MCF 10A (cell line): ENCODE measurements around the gene CLIP1. TPM values are rescaled to one million over a fixed set of nuclear protein-coding genes. Genes with fewer than 3 reads are reported as not detected.

Experiments
- BruUV-seq: library from RNA; stranded (reverse); fragments of 400-500 nt; replicated peaks from 2 replicates; lab custom pipeline; 2021; lab: Mats Ljungman, UMichigan
- CTCF ChIA-PET: fragments of 300-600 bp; sonication (Branson Sonifier 250); formaldehyde crosslinking; extraction: SDS; loops from one replicate; lab custom pipeline; 2021; ENCODE audit warnings: antibody characterized with exemption, inconsistent platforms; lab: Yijun Ruan, JAX
- POLR2A ChIA-PET: fragments of 300-600, 350-650 bp; sonication (Branson Sonifier 250); formaldehyde crosslinking; extraction: SDS; loops from one replicate; lab custom pipeline; 2020; ENCODE audit warnings: antibody characterized with exemption, inconsistent platforms; lab: Yijun Ruan, JAX
- DNase-seq: peaks from one replicate; pipeline ENCODE4 v3.0.0-alpha.2; 2018; ENCODE audit not compliant: unreplicated experiment
- H3K27ac Mint-ChIP-seq: one replicate; pipeline ENCODE4 v1.8.0; 2022; ENCODE audit warnings: mild to moderate bottlenecking, low read depth, mixed read lengths; ENCODE audit not compliant: unreplicated experiment
- H3K27me3 Mint-ChIP-seq: one replicate; pipeline ENCODE4 v1.8.0; 2022; ENCODE audit warnings: mixed read lengths; ENCODE audit not compliant: insufficient read depth, unreplicated experiment
- H3K36me3 Mint-ChIP-seq: one replicate; pipeline ENCODE4 v1.8.0; 2022; ENCODE audit warnings: mild to moderate bottlenecking, moderate library complexity, mixed read lengths; ENCODE audit not compliant: insufficient read depth, unreplicated experiment
- H3K4me1 Mint-ChIP-seq: one replicate; pipeline ENCODE4 v1.8.0; 2022; ENCODE audit warnings: mixed read lengths; ENCODE audit not compliant: insufficient read depth, unreplicated experiment
- H3K4me3 Mint-ChIP-seq: one replicate; pipeline ENCODE4 v1.8.0; 2022; ENCODE audit warnings: mild to moderate bottlenecking, moderate library complexity, mixed read lengths; ENCODE audit not compliant: unreplicated experiment
- H3K9me3 Mint-ChIP-seq: one replicate; pipeline ENCODE4 v1.8.0; 2022; ENCODE audit warnings: mixed read lengths; ENCODE audit not compliant: unreplicated experiment
- CTCF ChIP-seq: fragments of 200-600 bp; IDR thresholded peaks from one replicate; pipeline ENCODE4 v1.8.0; 2022; ENCODE audit warnings: antibody characterized with exemption, mild to moderate bottlenecking; ENCODE audit not compliant: unreplicated experiment
- intact Hi-C: fragments of 100-400 bp; cut with micrococcal nuclease; formaldehyde crosslinking; loops from 2 replicates; pipeline ENCODE4 v1.14.1; 2022
- total RNA-seq: library from RNA; stranded (reverse); gene quantifications from 2 replicates; pipeline ENCODE4 v1.2.3, GENCODE V29; 2022

The CLIP1 gene
- total RNA-seq, 1 experiment from 2014 or later, result 92.6 TPM

GRCh38 chr12:122346054-122346453 is 76.4 kb downstream of the CLIP1 start:
- intact Hi-C loops, result no loop called here
- no TSS peak for BruUV-seq
- ChIA-PET CTCF (interaction anchor here (0.9 to 2.0 kb wide), 3 partner anchors 9 to 13 kb away, joined by 3 to 15 read pairs (median 3); no protein-coding TSS in a partner anchor), POLR2A (interaction anchor here (0.6 kb wide), 1 partner anchor 471 kb away, joined by 4 read pairs; no protein-coding TSS in a partner anchor)
- Mint-ChIP-seq H3K9me3 (no peaks in the 10 kb centered on the region), H3K27ac (no peak overlapping the region), H3K4me3 (no peak overlapping the region), H3K36me3 (peaks cover 83% of the 10 kb centered on the region), H3K27me3 (no peaks in the 10 kb centered on the region), H3K4me1 (peaks cover 3% of the 10 kb centered on the region)
- no peak for DNase-seq
- no peak for TF ChIP-seq CTCF

GRCh38 chr12:122345042-122345441 is 77.4 kb downstream of the CLIP1 start:
- Mint-ChIP-seq H3K4me1 (peaks cover 6% of the 10 kb centered on the region), H3K4me3 (no peak overlapping the region), H3K9me3 (no peaks in the 10 kb centered on the region), H3K27ac (no peak overlapping the region), H3K27me3 (no peaks in the 10 kb centered on the region), H3K36me3 (peaks cover 74% of the 10 kb centered on the region)
- no peak for DNase-seq
- ChIA-PET CTCF (interaction anchor here (0.6 to 2.3 kb wide), 3 partner anchors 10 to 34 kb away, joined by 3 to 16 read pairs (median 5); no protein-coding TSS in a partner anchor), POLR2A (interaction anchor here (0.6 kb wide), 1 partner anchor 132 kb away, joined by 3 read pairs; no protein-coding TSS in a partner anchor)
- TF ChIP-seq CTCF, result no peak
- BruUV-seq, result no TSS peak
- intact Hi-C loops, result no loop called here

GRCh38 chr12:122336015-122336946 is 86.2 kb downstream of the CLIP1 start:
- BruUV-seq, result no TSS peak
- CTCF ChIA-PET, result interaction anchor here (0.6 to 3.9 kb wide), 24 partner anchors 9 to 962 kb away, joined by 3 to 50 read pairs (median 4); partner anchors contain the start of gene ZCCHC8
- Mint-ChIP-seq H3K36me3 (peaks cover 49% of the 10 kb centered on the region), H3K27me3 (no peaks in the 10 kb centered on the region), H3K27ac (no peak overlapping the region), H3K4me1 (peaks cover 5% of the 10 kb centered on the region), H3K4me3 (no peak overlapping the region), H3K9me3 (no peaks in the 10 kb centered on the region)
- peak; percentile 82 for TF ChIP-seq CTCF
- POLR2A ChIA-PET, result interaction anchor here (0.5 to 1.0 kb wide), 7 partner anchors 19 to 763 kb away, joined by 3 to 8 read pairs (median 3); no protein-coding TSS in a partner anchor
- DNase-seq, result peak; percentile 34
- intact Hi-C loops, result loop anchor here (5.0 kb wide), 1 partner anchor 136 kb away; no protein-coding TSS in a partner anchor
